DOHH2 (cell line): ENCODE results near the gene ZNF780B.

Experiments
- EZH2phosphoT487 ChIP-seq: fragments of 200-600 bp; sonication (generic); IDR thresholded peaks from 2 replicates; pipeline ENCODE4 v1.6.1; 2017; ENCODE audit warnings: borderline replicate concordance, mild to moderate bottlenecking, antibody characterized with exemption, low read length, moderate library complexity, mixed read lengths
- TF ChIP-seq, protein P1 (sequence below): fragments of 200-600 bp; sonication (generic); IDR thresholded peaks from one replicate; pipeline ENCODE4 v1.5.1; 2014; ENCODE audit warnings: antibody characterized with exemption, mild to moderate bottlenecking, low read depth, low read length; ENCODE audit not compliant: poor library complexity, severe bottlenecking

GRCh38 chr19:40084948-40085347 lies 28.9 kb upstream of the ZNF780B start:
- TF ChIP-seq, protein P1, sequence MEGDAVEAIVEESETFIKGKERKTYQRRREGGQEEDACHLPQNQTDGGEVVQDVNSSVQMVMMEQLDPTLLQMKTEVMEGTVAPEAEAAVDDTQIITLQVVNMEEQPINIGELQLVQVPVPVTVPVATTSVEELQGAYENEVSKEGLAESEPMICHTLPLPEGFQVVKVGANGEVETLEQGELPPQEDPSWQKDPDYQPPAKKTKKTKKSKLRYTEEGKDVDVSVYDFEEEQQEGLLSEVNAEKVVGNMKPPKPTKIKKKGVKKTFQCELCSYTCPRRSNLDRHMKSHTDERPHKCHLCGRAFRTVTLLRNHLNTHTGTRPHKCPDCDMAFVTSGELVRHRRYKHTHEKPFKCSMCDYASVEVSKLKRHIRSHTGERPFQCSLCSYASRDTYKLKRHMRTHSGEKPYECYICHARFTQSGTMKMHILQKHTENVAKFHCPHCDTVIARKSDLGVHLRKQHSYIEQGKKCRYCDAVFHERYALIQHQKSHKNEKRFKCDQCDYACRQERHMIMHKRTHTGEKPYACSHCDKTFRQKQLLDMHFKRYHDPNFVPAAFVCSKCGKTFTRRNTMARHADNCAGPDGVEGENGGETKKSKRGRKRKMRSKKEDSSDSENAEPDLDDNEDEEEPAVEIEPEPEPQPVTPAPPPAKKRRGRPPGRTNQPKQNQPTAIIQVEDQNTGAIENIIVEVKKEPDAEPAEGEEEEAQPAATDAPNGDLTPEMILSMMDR = no peak
- no peak for TF ChIP-seq EZH2phosphoT487
